Upper lobe of right lung (tissue), 1 donor: ENCODE results near the gene GALNT7. TPM values are rescaled to one million over a fixed set of nuclear protein-coding genes. Genes with fewer than 3 reads are reported as not detected.

Experiments
- ATAC-seq: fragments of 200-7000 bp; cut with Tn5 transposase; one replicate; pipeline ENCODE4 v1.9.1; 2020; ENCODE audit warnings: mild to moderate bottlenecking, moderate library complexity
- DNase-seq: peaks from one replicate; pipeline ENCODE4 v3.0.0-alpha.2; 2020
- H3K27ac ChIP-seq: fragments of 200-600 bp; one replicate; pipeline ENCODE4 v1.8.0; 2022
- H3K27me3 ChIP-seq: fragments of 200-600 bp; one replicate; pipeline ENCODE4 v1.8.0; 2022; ENCODE audit warnings: mild to moderate bottlenecking
- H3K36me3 ChIP-seq: fragments of 200-600 bp; one replicate; pipeline ENCODE4 v1.8.0; 2022
- H3K4me1 ChIP-seq: fragments of 200-600 bp; one replicate; pipeline ENCODE4 v1.8.0; 2022
- H3K4me3 ChIP-seq: fragments of 200-600 bp; one replicate; pipeline ENCODE4 v1.8.0; 2022; ENCODE audit warnings: mild to moderate bottlenecking
- H3K9me3 ChIP-seq: fragments of 200-600 bp; one replicate; pipeline ENCODE4 v1.8.0; 2022
- CTCF ChIP-seq: fragments of 200-600 bp; IDR thresholded peaks from one replicate; pipeline ENCODE4 v1.8.0; 2022; ENCODE audit warnings: antibody characterized with exemption
- intact Hi-C: fragments of 100-400 bp; cut with DNase I; formaldehyde crosslinking; loops from one replicate; pipeline ENCODE4 v1.11.0; 2022
- total RNA-seq: library from RNA; stranded (reverse); fragmentation: NEBNext Ultra II Directional; extraction: Animal tissue kit (Norgen Biotek cat#: 25700); gene quantifications from one replicate; pipeline ENCODE4 v1.2.1, GENCODE V29; 2021
- donor health status: DM: no; HTN: yes; CAD: no; lungs with severe emphysema.

Gene GALNT7
- total RNA-seq, 1 donor from 2014 or later = 22.3 TPM

GRCh38 chr4:173265751-173266150 lies 97.1 kb downstream of the GALNT7 start:
- intact Hi-C loops = no loop called here
- Histone ChIP-seq H3K4me1 (peaks cover 8% of the 10 kb centered on the region), H3K27ac (no peak overlapping the region), H3K9me3 (no peaks in the 10 kb centered on the region), H3K27me3 (no peaks in the 10 kb centered on the region), H3K36me3 (no peaks in the 10 kb centered on the region), H3K4me3 (no peak overlapping the region)
- TF ChIP-seq CTCF = no peak
- DNase-seq = no peak
- no peak for ATAC-seq

GRCh38 chr4:173267711-173268110 lies 99.1 kb downstream of the GALNT7 start:
- Histone ChIP-seq H3K27me3 (no peaks in the 10 kb centered on the region), H3K4me3 (no peak overlapping the region), H3K27ac (no peak overlapping the region), H3K9me3 (no peaks in the 10 kb centered on the region), H3K4me1 (peaks cover 8% of the 10 kb centered on the region), H3K36me3 (no peaks in the 10 kb centered on the region)
- no peak for DNase-seq
- intact Hi-C loops = no loop called here
- TF ChIP-seq CTCF = no peak
- ATAC-seq = no peak

- no peak for DNase-seq
- Histone ChIP-seq H3K9me3 (no peaks in the 10 kb centered on the region), H3K36me3 (no peaks in the 10 kb centered on the region), H3K27me3 (no peaks in the 10 kb centered on the region), H3K27ac (no peak overlapping the region), H3K4me3 (no peak overlapping the region), H3K4me1 (peaks cover 7% of the 10 kb centered on the region)
- no peak for ATAC-seq
- no peak for TF ChIP-seq CTCF
- intact Hi-C loops = no loop called here
Observed at GRCh38 chr4:173269280-173269679, 100.7 kb downstream of the GALNT7 start.

- intact Hi-C loops = no loop called here
- Histone ChIP-seq H3K27ac (no peak overlapping the region), H3K36me3 (no peaks in the 10 kb centered on the region), H3K4me3 (no peak overlapping the region), H3K27me3 (no peaks in the 10 kb centered on the region), H3K9me3 (no peaks in the 10 kb centered on the region), H3K4me1 (no peaks in the 10 kb centered on the region)
- TF ChIP-seq CTCF = no peak
- DNase-seq (no peak), ATAC-seq (no peak)
Observed at GRCh38 chr4:173270312-173271027, 101.9 kb downstream of the GALNT7 start.

GRCh38 chr4:173272314-173272713 lies 103.7 kb downstream of the GALNT7 start:
- no peak for TF ChIP-seq CTCF
- DNase-seq (no peak), ATAC-seq (no peak)
- no peaks in the 10 kb centered on the region for H3K27me3 ChIP-seq
- no peaks in the 10 kb centered on the region for H3K4me1 ChIP-seq
- no peaks in the 10 kb centered on the region for H3K36me3 ChIP-seq
- intact Hi-C loops = no loop called here
- H3K9me3 ChIP-seq = no peaks in the 10 kb centered on the region
- H3K4me3 ChIP-seq = no peak overlapping the region
- H3K27ac ChIP-seq = no peak overlapping the region

- H3K4me1 ChIP-seq = no peaks in the 10 kb centered on the region
- TF ChIP-seq CTCF = no peak
- no peaks in the 10 kb centered on the region for H3K27me3 ChIP-seq
- H3K27ac ChIP-seq = no peak overlapping the region
- ATAC-seq = no peak
- no peak for DNase-seq
- no peaks in the 10 kb centered on the region for H3K36me3 ChIP-seq
- intact Hi-C loops = no loop called here
- H3K9me3 ChIP-seq = no peaks in the 10 kb centered on the region
- H3K4me3 ChIP-seq = no peak overlapping the region
Observed at GRCh38 chr4:173272996-173273395, 104.4 kb downstream of the GALNT7 start.
